CD4-positive, alpha-beta T cell (primary cell): Measurements from ENCODE around the gene TNK1. TPM values are rescaled to one million over a fixed set of nuclear protein-coding genes. Genes with fewer than 3 reads are reported as not detected.

Experiments used
- ATAC-seq: fragments of 200-7000 bp; cut with Tn5 transposase; one replicate; pipeline ENCODE4 v1.10.0; 2022; ENCODE audit warnings: mild to moderate bottlenecking; ENCODE audit not compliant: poor library complexity
- CTCF ChIA-PET: fragments of 350-600 bp; sonication (Branson Sonifier 250); formaldehyde crosslinking; loops from one replicate; lab custom pipeline; 2021; ENCODE audit warnings: antibody characterized with exemption, inconsistent platforms; lab: Charles Lee
- POLR2A ChIA-PET: fragments of 350-600 bp; sonication (Branson Sonifier 250); formaldehyde crosslinking; loops from one replicate; lab custom pipeline; 2021; ENCODE audit warnings: antibody characterized with exemption, inconsistent platforms; lab: Charles Lee
- DNase-seq, 14 experiments: peaks; one replicate each; pipeline ENCODE4 v3.0.0-alpha.2; 2013 to 2020; ENCODE audit warnings: mixed read lengths in 2 of 14
- H3K27ac ChIP-seq, 2 donors: one replicate each; pipeline versions ENCODE4 v1.5.1 to v1.7.0; 2013; ENCODE audit warnings: low read length in 2 of 2, low read depth in 1 of 2, mild to moderate bottlenecking in 1 of 2
- H3K27me3 ChIP-seq, 2 experiments: 1 replicate in 1 of 2; 2 replicates in 1 of 2; pipeline versions ENCODE4 v1.6.1 to v1.7.0; 2013; ENCODE audit warnings: low read length in 2 of 2, control low read depth in 1 of 2, mild to moderate bottlenecking in 1 of 2, moderate library complexity in 1 of 2; ENCODE audit not compliant: insufficient read depth in 2 of 2, control insufficient read depth in 1 of 2
- H3K36me3 ChIP-seq: one replicate; pipeline ENCODE4 v1.6.1; 2013; ENCODE audit warnings: low read length, control low read depth; ENCODE audit not compliant: insufficient read depth
- H3K4me1 ChIP-seq: one replicate; pipeline ENCODE4 v1.6.1; 2013; ENCODE audit warnings: low read length, control low read depth; ENCODE audit not compliant: insufficient read depth
- H3K4me3 ChIP-seq: one replicate; pipeline ENCODE4 v1.5.1; 2013; ENCODE audit warnings: mild to moderate bottlenecking, low read length, moderate library complexity
- H3K9me3 ChIP-seq, 2 experiments: 1 replicate in 1 of 2; 2 replicates in 1 of 2; pipeline versions ENCODE4 v1.6.1 to v1.7.0; 2013; ENCODE audit warnings: low read length in 2 of 2, mild to moderate bottlenecking in 2 of 2, control low read depth in 1 of 2, moderate library complexity in 1 of 2; ENCODE audit not compliant: control insufficient read depth in 1 of 2, insufficient read depth in 1 of 2
- H3K27ac Mint-ChIP-seq: one replicate; pipeline ENCODE4 v1.8.0; 2020; ENCODE audit warnings: mixed read lengths
- H3K27me3 Mint-ChIP-seq: one replicate; pipeline ENCODE4 v1.8.0; 2021; ENCODE audit warnings: mixed read lengths
- H3K36me3 Mint-ChIP-seq: one replicate; pipeline ENCODE4 v1.8.0; 2021; ENCODE audit warnings: low read depth, mixed read lengths
- H3K4me1 Mint-ChIP-seq: one replicate; pipeline ENCODE4 v1.8.0; 2021; ENCODE audit warnings: low read depth, mixed read lengths
- H3K4me3 Mint-ChIP-seq: one replicate; pipeline ENCODE4 v1.8.0; 2020; ENCODE audit warnings: mild to moderate bottlenecking, mixed read lengths
- H3K9me3 Mint-ChIP-seq: one replicate; pipeline ENCODE4 v1.8.0; 2020; ENCODE audit warnings: mixed read lengths
- intact Hi-C, 2 experiments: fragments of 100-400 bp; cut with DNase I in 1 of 2; cut with micrococcal nuclease in 1 of 2; formaldehyde crosslinking; loops; one replicate each; pipeline versions ENCODE4 v1.15.1 to v1.9.0; 2023 to 2025; cut with DNase I, micrococcal nuclease
- total RNA-seq, 174 experiments: library from RNA in 2 of 174; stranded (reverse) in 2 of 174; gene quantifications; one replicate each; pipeline ENCODE4 v1.2.3 and lab custom pipeline; 2021 to 2026
- TF ChIP-seq, protein P1 (sequence below): fragments of 200-600 bp; IDR thresholded peaks from one replicate; pipeline ENCODE4 v1.8.0; 2022; ENCODE audit warnings: antibody characterized with exemption, mild to moderate bottlenecking

TNK1 gene
- total RNA-seq, 2 experiments from 2014 or later: 11.0 to 12.4 TPM

- ChIA-PET CTCF (no interaction called here), POLR2A (no interaction called here)
- Histone ChIP-seq H3K27me3 (no peaks in the 10 kb centered on the region), H3K4me1 (no peaks in the 10 kb centered on the region), H3K9me3 (no peaks in the 10 kb centered on the region), H3K36me3 (no peaks in the 10 kb centered on the region), H3K4me3 (no peak overlapping the region), H3K27ac (no peak overlapping the region)
- H3K27me3 Mint-ChIP-seq: no peaks in the 10 kb centered on the region
- TF ChIP-seq, protein P1, sequence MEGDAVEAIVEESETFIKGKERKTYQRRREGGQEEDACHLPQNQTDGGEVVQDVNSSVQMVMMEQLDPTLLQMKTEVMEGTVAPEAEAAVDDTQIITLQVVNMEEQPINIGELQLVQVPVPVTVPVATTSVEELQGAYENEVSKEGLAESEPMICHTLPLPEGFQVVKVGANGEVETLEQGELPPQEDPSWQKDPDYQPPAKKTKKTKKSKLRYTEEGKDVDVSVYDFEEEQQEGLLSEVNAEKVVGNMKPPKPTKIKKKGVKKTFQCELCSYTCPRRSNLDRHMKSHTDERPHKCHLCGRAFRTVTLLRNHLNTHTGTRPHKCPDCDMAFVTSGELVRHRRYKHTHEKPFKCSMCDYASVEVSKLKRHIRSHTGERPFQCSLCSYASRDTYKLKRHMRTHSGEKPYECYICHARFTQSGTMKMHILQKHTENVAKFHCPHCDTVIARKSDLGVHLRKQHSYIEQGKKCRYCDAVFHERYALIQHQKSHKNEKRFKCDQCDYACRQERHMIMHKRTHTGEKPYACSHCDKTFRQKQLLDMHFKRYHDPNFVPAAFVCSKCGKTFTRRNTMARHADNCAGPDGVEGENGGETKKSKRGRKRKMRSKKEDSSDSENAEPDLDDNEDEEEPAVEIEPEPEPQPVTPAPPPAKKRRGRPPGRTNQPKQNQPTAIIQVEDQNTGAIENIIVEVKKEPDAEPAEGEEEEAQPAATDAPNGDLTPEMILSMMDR: no peak
- no peaks in the 10 kb centered on the region for H3K36me3 Mint-ChIP-seq
- H3K27ac Mint-ChIP-seq: no peak overlapping the region
- no peaks in the 10 kb centered on the region for H3K9me3 Mint-ChIP-seq
- ATAC-seq: no peak
- no peak for DNase-seq
- no peak overlapping the region for H3K4me3 Mint-ChIP-seq
- no peaks in the 10 kb centered on the region for H3K4me1 Mint-ChIP-seq
- intact Hi-C loops: no loop called here
These were observed 46.1 kb downstream of the TNK1 start for GRCh38 chr17:7426896-7427489.

- Mint-ChIP-seq H3K27me3 (no peaks in the 10 kb centered on the region), H3K4me3 (no peak overlapping the region), H3K36me3 (no peaks in the 10 kb centered on the region), H3K27ac (no peak overlapping the region), H3K4me1 (no peaks in the 10 kb centered on the region), H3K9me3 (no peaks in the 10 kb centered on the region)
- Histone ChIP-seq H3K9me3 (no peaks in the 10 kb centered on the region), H3K27me3 (no peaks in the 10 kb centered on the region), H3K36me3 (no peaks in the 10 kb centered on the region), H3K4me1 (no peaks in the 10 kb centered on the region), H3K4me3 (no peak overlapping the region), H3K27ac (no peak overlapping the region)
- intact Hi-C loops: no loop called here
- TF ChIP-seq, protein P1: no peak
- ATAC-seq (no peak), DNase-seq (no peak)
- ChIA-PET CTCF (no interaction called here), POLR2A (no interaction called here)
These were observed 46.7 kb downstream of the TNK1 start for GRCh38 chr17:7427549-7427948.

- Histone ChIP-seq H3K27me3 (no peaks in the 10 kb centered on the region), H3K27ac (no peak within 1 kb of the TSS), H3K9me3 (no peaks in the 10 kb centered on the region), H3K4me1 (no peaks in the 10 kb centered on the region), H3K4me3 (no peak within 1 kb of the TSS), H3K36me3 (no peaks in the 10 kb centered on the region)
- H3K4me1 Mint-ChIP-seq: no peaks in the 10 kb centered on the region
- intact Hi-C loops: no loop called here
- no peaks in the 10 kb centered on the region for H3K36me3 Mint-ChIP-seq
- ChIA-PET POLR2A (no interaction called here), CTCF (no interaction called here)
- no peak within 1 kb of the TSS for H3K4me3 Mint-ChIP-seq
- no peak for ATAC-seq
- H3K27ac Mint-ChIP-seq: no peak within 1 kb of the TSS
- H3K27me3 Mint-ChIP-seq: no peaks in the 10 kb centered on the region
- TF ChIP-seq, protein P1: no peak
- H3K9me3 Mint-ChIP-seq: no peaks in the 10 kb centered on the region
- no peak for DNase-seq
These were observed 47.7 kb downstream of the TNK1 start, which contains the start of gene SPEM3 for GRCh38 chr17:7428557-7428956. TSS of gene SPEM3 (plus strand) at chr17:7428857. CDS start at chr17:7428903, 46 bp downstream.
